HEK293 (cell line): ENCODE data around the gene GPD1.

ENCODE experiments used
- SP2 ChIP-seq: fragments of 450-650 bp; formaldehyde crosslinking; IDR thresholded peaks from 2 replicates; pipeline ENCODE4 v1.5.1; 2016; ENCODE audit warnings: missing biosample characterization, missing genetic modification characterization
- TCF7L2 ChIP-seq: IDR thresholded peaks from 2 replicates; pipeline ENCODE4 v1.6.1; 2011; ENCODE audit warnings: low read depth, mild to moderate bottlenecking, inconsistent platforms, low read length, moderate library complexity, borderline replicate concordance
- ZBTB21 ChIP-seq: fragments of 450-650 bp; formaldehyde crosslinking; IDR thresholded peaks from 2 replicates; pipeline ENCODE4 v1.5.1; 2017; ENCODE audit warnings: missing biosample characterization, missing genetic modification characterization
- ZNF121 ChIP-seq: fragments of 450-650 bp; formaldehyde crosslinking; IDR thresholded peaks from 2 replicates; pipeline ENCODE4 v1.5.1; 2016; ENCODE audit warnings: missing biosample characterization, missing genetic modification characterization
- ZNF174 ChIP-seq: fragments of 450-650 bp; formaldehyde crosslinking; IDR thresholded peaks from 2 replicates; pipeline ENCODE4 v1.5.0; 2017; ENCODE audit warnings: missing biosample characterization, mild to moderate bottlenecking, missing genetic modification characterization
- ZNF404 ChIP-seq: fragments of 450-650 bp; formaldehyde crosslinking; IDR thresholded peaks from 2 replicates; pipeline ENCODE4 v1.5.1; 2017; ENCODE audit warnings: missing biosample characterization, missing genetic modification characterization
- ZNF423 ChIP-seq: fragments of 450-650 bp; formaldehyde crosslinking; IDR thresholded peaks from 2 replicates; pipeline ENCODE4 v1.5.1; 2016; ENCODE audit warnings: missing biosample characterization, missing genetic modification characterization
- ZNF660 ChIP-seq: fragments of 450-650 bp; IDR thresholded peaks from 2 replicates; pipeline ENCODE4 v1.5.1; 2018; ENCODE audit warnings: missing biosample characterization, mild to moderate bottlenecking, missing genetic modification characterization
- ZNF670 ChIP-seq: fragments of 450-650 bp; formaldehyde crosslinking; IDR thresholded peaks from 2 replicates; pipeline ENCODE4 v1.5.1; 2016; ENCODE audit warnings: missing biosample characterization, missing genetic modification characterization, low read depth
- ZNF777 ChIP-seq: fragments of 450-650 bp; formaldehyde crosslinking; IDR thresholded peaks from 2 replicates; pipeline ENCODE4 v1.5.1; 2017; ENCODE audit warnings: missing biosample characterization, missing genetic modification characterization, borderline replicate concordance
- TF ChIP-seq, protein P1 (sequence below): fragments of 450-650 bp; formaldehyde crosslinking; IDR thresholded peaks from 2 replicates; pipeline ENCODE4 v1.5.1; 2016; ENCODE audit warnings: missing biosample characterization, missing genetic modification characterization
- TF ChIP-seq, protein P2 (sequence below): fragments of 450-650 bp; formaldehyde crosslinking; IDR thresholded peaks from 2 replicates; pipeline ENCODE4 v1.5.1; 2016; ENCODE audit warnings: missing biosample characterization, missing genetic modification characterization
- TF ChIP-seq, protein P3 (sequence below): fragments of 450-650 bp; formaldehyde crosslinking; IDR thresholded peaks from 2 replicates; pipeline ENCODE4 v1.5.1; 2016; ENCODE audit warnings: missing biosample characterization, missing genetic modification characterization

DNA sequence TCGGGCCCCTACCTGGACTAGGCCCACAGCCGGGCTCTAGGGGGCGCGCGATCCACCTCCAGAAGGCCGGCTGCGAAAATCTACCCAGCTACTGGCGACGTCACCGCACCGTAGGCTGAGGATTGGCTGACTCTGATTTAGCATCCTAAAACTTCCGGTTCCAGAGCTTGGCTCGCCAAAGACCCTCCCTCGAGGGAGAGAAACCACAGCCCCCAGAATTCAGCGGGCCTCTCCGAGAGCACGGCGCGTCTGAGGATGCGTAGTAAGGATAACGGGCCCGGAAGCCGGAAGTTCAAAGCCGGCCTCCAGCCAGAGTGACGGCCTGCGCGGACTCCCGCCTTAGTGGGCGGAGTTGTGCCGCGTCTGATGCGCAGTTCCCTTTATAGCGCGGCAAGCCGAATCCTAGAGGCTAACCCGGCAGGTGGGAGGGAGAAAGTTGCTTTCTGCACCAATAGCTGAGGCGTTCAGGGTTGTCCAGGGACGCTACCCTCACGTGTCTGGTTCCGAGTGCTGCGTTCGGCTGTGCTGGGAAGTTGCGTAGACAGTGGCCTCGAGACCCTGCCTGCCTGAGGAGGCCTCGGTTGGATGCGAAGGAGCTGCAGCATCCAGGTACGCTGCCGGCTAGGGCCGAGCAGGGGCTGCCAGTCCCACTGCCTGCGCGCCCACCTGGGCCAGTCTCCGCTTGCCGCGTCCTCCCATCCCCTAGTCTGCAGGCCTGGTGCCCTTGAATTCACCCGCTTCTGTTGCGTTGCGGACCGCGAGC is 8.1 kb downstream of the GPD1 start, which contains the start of gene COX14:
- peak; percentile 26; the same call in 1 of the 2 replicates for TF ChIP-seq ZNF423 (tag by site-specific recombination)
- TF ChIP-seq ZNF174 (tag by site-specific recombination): no peak
- peak; percentile 99 for TF ChIP-seq SP2 (tag by site-specific recombination)
- TF ChIP-seq ZNF777 (tag by site-specific recombination): no peak
- TF ChIP-seq TCF7L2: no peak
- TF ChIP-seq, protein P1, sequence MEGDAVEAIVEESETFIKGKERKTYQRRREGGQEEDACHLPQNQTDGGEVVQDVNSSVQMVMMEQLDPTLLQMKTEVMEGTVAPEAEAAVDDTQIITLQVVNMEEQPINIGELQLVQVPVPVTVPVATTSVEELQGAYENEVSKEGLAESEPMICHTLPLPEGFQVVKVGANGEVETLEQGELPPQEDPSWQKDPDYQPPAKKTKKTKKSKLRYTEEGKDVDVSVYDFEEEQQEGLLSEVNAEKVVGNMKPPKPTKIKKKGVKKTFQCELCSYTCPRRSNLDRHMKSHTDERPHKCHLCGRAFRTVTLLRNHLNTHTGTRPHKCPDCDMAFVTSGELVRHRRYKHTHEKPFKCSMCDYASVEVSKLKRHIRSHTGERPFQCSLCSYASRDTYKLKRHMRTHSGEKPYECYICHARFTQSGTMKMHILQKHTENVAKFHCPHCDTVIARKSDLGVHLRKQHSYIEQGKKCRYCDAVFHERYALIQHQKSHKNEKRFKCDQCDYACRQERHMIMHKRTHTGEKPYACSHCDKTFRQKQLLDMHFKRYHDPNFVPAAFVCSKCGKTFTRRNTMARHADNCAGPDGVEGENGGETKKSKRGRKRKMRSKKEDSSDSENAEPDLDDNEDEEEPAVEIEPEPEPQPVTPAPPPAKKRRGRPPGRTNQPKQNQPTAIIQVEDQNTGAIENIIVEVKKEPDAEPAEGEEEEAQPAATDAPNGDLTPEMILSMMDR (tag by site-specific recombination): peak; percentile 96; the same call in 1 of the 2 replicates
- no peak for TF ChIP-seq ZNF121 (tag by site-specific recombination)
- TF ChIP-seq, protein P2, sequence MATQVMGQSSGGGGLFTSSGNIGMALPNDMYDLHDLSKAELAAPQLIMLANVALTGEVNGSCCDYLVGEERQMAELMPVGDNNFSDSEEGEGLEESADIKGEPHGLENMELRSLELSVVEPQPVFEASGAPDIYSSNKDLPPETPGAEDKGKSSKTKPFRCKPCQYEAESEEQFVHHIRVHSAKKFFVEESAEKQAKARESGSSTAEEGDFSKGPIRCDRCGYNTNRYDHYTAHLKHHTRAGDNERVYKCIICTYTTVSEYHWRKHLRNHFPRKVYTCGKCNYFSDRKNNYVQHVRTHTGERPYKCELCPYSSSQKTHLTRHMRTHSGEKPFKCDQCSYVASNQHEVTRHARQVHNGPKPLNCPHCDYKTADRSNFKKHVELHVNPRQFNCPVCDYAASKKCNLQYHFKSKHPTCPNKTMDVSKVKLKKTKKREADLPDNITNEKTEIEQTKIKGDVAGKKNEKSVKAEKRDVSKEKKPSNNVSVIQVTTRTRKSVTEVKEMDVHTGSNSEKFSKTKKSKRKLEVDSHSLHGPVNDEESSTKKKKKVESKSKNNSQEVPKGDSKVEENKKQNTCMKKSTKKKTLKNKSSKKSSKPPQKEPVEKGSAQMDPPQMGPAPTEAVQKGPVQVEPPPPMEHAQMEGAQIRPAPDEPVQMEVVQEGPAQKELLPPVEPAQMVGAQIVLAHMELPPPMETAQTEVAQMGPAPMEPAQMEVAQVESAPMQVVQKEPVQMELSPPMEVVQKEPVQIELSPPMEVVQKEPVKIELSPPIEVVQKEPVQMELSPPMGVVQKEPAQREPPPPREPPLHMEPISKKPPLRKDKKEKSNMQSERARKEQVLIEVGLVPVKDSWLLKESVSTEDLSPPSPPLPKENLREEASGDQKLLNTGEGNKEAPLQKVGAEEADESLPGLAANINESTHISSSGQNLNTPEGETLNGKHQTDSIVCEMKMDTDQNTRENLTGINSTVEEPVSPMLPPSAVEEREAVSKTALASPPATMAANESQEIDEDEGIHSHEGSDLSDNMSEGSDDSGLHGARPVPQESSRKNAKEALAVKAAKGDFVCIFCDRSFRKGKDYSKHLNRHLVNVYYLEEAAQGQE: no peak
- no peak for TF ChIP-seq ZNF670 (tag by site-specific recombination)
- no peak for TF ChIP-seq ZNF404
- TF ChIP-seq ZBTB21: peak; percentile 55; the same call in 1 of the 2 replicates
- TF ChIP-seq ZNF660 (tag by site-specific recombination): peak; percentile 58; the same call in 1 of the 2 replicates
- TF ChIP-seq, protein P3, sequence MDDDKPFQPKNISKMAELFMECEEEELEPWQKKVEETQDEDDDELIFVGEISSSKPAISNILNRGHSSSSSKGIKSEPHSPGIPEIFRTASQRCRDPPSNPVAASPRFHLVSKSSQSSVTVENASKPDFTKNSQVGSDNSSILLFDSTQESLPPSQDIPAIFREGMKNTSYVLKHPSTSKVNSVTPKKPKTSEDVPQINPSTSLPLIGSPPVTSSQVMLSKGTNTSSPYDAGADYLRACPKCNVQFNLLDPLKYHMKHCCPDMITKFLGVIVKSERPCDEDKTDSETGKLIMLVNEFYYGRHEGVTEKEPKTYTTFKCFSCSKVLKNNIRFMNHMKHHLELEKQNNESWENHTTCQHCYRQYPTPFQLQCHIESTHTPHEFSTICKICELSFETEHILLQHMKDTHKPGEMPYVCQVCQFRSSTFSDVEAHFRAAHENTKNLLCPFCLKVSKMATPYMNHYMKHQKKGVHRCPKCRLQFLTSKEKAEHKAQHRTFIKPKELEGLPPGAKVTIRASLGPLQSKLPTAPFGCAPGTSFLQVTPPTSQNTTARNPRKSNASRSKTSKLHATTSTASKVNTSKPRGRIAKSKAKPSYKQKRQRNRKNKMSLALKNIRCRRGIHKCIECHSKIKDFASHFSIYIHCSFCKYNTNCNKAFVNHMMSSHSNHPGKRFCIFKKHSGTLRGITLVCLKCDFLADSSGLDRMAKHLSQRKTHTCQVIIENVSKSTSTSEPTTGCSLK: no peak
